Measurements from ENCODE around the gene SFSWAP.

SFSWAP gene

DNA sequence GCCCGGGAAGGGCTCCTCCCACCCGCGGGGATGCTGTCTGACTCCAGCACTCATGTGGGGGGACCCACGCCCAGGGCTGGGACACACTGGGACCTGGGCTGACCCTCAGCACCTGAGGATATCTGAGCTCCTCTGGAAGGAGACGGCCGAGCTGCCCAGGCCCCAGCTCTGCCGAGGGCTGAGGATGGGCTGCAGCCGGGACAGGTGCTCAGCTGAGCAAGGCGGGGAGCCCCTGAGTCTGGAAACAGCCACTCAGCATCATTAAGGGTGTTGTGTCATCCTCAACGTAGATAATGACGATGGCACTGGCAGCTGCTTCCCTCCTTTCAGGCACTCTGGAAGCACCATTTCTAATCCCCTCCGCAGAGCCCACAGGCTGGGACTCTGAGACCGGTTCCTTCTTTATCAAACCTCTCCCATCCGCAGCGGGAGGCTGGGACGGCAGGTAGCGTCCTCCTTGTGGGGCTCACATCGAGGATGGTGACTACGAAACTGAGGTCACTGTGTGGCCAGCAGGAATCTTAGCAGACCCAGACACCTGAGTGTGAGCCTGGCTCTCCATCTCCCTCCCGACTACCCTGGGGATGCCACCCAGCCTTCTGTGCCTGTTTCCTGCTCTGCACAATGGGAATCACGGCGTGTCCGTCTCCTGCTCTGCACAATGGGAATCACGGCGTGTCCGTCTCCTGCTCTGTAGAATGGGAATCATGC lies 26.7 kb upstream of the SFSWAP start (continued):
- TF ChIP-seq ZFP3 (CRISPR knock-in tag; IDR thresholded peaks at IDR 0.05) (no peak), CSDC2 (CRISPR knock-in tag; IDR thresholded peaks at IDR 0.05) (no peak)

DNA sequence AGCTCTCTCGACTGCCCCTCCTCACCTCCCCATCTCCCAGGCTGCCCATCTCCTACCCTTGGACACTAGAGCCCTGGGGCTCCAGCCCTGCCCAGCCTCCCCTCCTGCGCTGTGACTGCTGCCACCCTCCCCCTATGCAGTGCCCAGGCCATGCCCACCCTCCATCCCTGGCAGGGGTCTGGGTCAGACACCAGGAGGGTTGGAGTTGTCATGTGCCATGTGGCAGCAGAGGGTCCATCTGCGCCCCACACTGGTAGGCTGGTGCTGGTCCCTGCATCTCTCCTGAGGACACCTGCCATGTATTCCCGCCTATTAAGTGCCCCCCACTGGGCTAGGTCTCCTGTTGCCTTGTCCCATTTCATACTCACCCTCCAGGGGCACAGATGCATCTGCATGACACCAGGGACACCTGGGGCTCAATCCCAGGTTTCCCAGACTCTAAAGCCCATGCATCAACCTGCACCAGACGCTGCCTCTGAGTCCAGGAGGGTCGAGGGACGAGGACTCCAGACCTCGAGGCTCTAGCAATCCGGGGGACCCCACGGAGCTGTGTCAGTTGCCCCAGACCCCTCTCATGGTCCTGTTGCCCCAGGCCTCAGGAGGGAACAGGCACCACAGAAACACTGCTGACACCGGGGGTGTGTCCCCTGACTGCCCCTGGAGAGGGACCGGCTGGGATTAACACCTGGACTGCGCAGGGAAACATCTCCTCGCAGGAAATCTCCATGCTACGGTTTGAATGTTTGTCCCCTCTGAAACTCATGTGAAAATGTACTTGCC lies 23.4 kb upstream of the SFSWAP start:
- TF ChIP-seq TCF4 (CRISPR knock-in tag; IDR thresholded peaks at IDR 0.05; ENCODE audit: borderline replicate concordance): no peak
- TF ChIP-seq ZFP3 (CRISPR knock-in tag; IDR thresholded peaks at IDR 0.05): no peak
- TF ChIP-seq, protein P1, sequence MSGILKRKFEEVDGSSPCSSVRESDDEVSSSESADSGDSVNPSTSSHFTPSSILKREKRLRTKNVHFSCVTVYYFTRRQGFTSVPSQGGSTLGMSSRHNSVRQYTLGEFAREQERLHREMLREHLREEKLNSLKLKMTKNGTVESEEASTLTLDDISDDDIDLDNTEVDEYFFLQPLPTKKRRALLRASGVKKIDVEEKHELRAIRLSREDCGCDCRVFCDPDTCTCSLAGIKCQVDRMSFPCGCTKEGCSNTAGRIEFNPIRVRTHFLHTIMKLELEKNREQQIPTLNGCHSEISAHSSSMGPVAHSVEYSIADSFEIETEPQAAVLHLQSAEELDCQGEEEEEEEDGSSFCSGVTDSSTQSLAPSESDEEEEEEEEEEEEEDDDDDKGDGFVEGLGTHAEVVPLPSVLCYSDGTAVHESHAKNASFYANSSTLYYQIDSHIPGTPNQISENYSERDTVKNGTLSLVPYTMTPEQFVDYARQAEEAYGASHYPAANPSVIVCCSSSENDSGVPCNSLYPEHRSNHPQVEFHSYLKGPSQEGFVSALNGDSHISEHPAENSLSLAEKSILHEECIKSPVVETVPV (CRISPR knock-in tag; IDR thresholded peaks at IDR 0.05): no peak
- TF ChIP-seq BACH2 (CRISPR knock-in tag; IDR thresholded peaks at IDR 0.05; ENCODE audit: borderline replicate concordance): no peak
- TF ChIP-seq ZNF8 (CRISPR knock-in tag; IDR thresholded peaks at IDR 0.05): no peak
- no peak for ATAC-seq

DNA sequence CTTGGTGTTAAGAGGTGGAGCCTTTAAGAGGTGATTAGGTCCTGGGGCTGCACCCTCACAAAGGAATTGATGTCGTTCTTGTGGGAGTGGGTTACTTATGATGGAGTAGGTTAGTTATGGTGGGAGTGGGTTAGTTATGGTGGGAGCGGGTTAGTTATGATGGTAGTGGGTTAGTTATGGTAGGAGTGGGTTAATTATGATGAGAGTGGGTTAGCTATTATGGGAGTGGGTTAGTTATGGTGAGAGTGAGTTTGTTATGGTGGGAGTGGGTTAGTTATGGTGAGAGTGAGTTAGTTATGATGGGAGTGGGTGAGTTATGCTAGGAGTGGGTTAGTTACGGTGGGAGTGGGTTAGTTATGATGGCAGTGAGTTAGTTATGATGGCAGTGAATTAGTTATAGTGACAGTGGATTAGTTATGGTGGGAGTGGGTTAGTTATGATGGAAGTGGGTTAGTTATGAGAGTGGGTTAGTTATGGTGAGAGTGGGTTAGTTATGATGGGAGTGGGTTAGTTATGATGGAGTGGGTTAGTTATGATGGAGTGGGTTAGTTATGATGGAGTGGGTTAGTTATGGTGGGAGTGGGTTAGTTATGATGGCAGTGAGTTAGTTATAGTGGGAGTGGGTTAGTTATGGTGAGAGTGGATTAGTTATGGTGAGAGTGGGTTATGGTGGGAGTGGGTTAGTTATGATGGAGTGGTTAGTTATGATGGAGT lies 22.6 kb upstream of the SFSWAP start:
- no peak for ATAC-seq
- no peak for TF ChIP-seq TOX (CRISPR knock-in tag; IDR thresholded peaks at IDR 0.05; ENCODE audit: borderline replicate concordance)
- TF ChIP-seq, protein P2, sequence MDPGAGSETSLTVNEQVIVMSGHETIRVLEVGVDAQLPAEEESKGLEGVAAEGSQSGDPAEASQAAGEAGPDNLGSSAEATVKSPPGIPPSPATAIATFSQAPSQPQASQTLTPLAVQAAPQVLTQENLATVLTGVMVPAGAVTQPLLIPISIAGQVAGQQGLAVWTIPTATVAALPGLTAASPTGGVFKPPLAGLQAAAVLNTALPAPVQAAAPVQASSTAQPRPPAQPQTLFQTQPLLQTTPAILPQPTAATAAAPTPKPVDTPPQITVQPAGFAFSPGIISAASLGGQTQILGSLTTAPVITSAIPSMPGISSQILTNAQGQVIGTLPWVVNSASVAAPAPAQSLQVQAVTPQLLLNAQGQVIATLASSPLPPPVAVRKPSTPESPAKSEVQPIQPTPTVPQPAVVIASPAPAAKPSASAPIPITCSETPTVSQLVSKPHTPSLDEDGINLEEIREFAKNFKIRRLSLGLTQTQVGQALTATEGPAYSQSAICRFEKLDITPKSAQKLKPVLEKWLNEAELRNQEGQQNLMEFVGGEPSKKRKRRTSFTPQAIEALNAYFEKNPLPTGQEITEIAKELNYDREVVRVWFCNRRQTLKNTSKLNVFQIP (CRISPR knock-in tag; IDR thresholded peaks at IDR 0.05; ENCODE audit: borderline replicate concordance, low read depth): no peak
- no peak for TF ChIP-seq ESRRG (CRISPR knock-in tag; IDR thresholded peaks at IDR 0.05)
- TF ChIP-seq, protein P3, sequence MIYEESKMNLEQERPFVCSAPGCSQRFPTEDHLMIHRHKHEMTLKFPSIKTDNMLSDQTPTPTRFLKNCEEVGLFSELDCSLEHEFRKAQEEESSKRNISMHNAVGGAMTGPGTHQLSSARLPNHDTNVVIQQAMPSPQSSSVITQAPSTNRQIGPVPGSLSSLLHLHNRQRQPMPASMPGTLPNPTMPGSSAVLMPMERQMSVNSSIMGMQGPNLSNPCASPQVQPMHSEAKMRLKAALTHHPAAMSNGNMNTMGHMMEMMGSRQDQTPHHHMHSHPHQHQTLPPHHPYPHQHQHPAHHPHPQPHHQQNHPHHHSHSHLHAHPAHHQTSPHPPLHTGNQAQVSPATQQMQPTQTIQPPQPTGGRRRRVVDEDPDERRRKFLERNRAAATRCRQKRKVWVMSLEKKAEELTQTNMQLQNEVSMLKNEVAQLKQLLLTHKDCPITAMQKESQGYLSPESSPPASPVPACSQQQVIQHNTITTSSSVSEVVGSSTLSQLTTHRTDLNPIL (CRISPR knock-in tag; IDR thresholded peaks at IDR 0.05; ENCODE audit: low read depth): no peak
- TF ChIP-seq, protein P4, sequence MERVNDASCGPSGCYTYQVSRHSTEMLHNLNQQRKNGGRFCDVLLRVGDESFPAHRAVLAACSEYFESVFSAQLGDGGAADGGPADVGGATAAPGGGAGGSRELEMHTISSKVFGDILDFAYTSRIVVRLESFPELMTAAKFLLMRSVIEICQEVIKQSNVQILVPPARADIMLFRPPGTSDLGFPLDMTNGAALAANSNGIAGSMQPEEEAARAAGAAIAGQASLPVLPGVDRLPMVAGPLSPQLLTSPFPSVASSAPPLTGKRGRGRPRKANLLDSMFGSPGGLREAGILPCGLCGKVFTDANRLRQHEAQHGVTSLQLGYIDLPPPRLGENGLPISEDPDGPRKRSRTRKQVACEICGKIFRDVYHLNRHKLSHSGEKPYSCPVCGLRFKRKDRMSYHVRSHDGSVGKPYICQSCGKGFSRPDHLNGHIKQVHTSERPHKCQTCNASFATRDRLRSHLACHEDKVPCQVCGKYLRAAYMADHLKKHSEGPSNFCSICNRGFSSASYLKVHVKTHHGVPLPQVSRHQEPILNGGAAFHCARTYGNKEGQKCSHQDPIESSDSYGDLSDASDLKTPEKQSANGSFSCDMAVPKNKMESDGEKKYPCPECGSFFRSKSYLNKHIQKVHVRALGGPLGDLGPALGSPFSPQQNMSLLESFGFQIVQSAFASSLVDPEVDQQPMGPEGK (CRISPR knock-in tag; IDR thresholded peaks at IDR 0.05; ENCODE audit: borderline replicate concordance): no peak
- TF ChIP-seq OSR1 (CRISPR knock-in tag; IDR thresholded peaks at IDR 0.05): no peak

DNA sequence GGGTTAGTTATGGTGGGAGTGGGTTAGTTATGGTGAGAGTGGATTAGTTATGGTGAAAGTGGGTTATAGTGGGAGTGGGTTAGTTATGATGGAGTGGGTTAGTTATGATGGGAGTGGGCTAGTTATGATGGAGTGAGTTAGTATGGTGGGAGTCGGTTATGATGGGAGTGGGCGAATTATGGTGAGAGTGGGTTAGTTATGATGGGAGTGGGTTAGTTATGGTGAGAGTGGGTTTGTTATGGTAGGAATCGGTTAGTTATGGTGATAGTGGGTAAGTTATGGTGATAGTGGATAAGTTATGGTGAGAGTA lies 22.1 kb upstream of the SFSWAP start:
- no peak for TF ChIP-seq ZNF70 (CRISPR knock-in tag; IDR thresholded peaks at IDR 0.05)
- TF ChIP-seq, protein P1 (CRISPR knock-in tag; IDR thresholded peaks at IDR 0.05): no peak
- no peak for TF ChIP-seq TCF4 (CRISPR knock-in tag; IDR thresholded peaks at IDR 0.05; ENCODE audit: borderline replicate concordance)
- TF ChIP-seq, protein P3 (CRISPR knock-in tag; IDR thresholded peaks at IDR 0.05; ENCODE audit: low read depth): no peak
- TF ChIP-seq, protein P4 (CRISPR knock-in tag; IDR thresholded peaks at IDR 0.05; ENCODE audit: borderline replicate concordance): no peak
- TF ChIP-seq PPARA (CRISPR knock-in tag; IDR thresholded peaks at IDR 0.05; ENCODE audit: borderline replicate concordance): no peak
- no peak for TF ChIP-seq ZFP3 (CRISPR knock-in tag; IDR thresholded peaks at IDR 0.05)
- TF ChIP-seq ZFP30 (CRISPR knock-in tag; IDR thresholded peaks at IDR 0.05): no peak
- no peak for TF ChIP-seq SNAI2 (CRISPR knock-in tag; IDR thresholded peaks at IDR 0.05)
- TF ChIP-seq, protein P2 (CRISPR knock-in tag; IDR thresholded peaks at IDR 0.05; ENCODE audit: borderline replicate concordance, low read depth): no peak
- no peak for TF ChIP-seq CSDC2 (CRISPR knock-in tag; IDR thresholded peaks at IDR 0.05)
- ATAC-seq: no peak

All from SK-N-SH treated with all-trans-retinoic acid at 6 μM for 48 hours (cell line).